Activated T-cell treated with anti-CD3 and anti-CD28 coated beads, Interleukin-2, amount 50 U/mL, for 24 hours (primary cell): ENCODE measurements around the gene OR2AG2.

Source experiments
- DNase-seq: peaks from one replicate; pipeline ENCODE4 v3.0.0-alpha.2; 2020
- H3K27ac Mint-ChIP-seq: 2 replicates; pipeline ENCODE4 v1.8.0; 2020; ENCODE audit warnings: mild to moderate bottlenecking, mixed read lengths
- H3K27me3 Mint-ChIP-seq: 2 replicates; pipeline ENCODE4 v1.8.0; 2020; ENCODE audit warnings: mixed read lengths
- H3K36me3 Mint-ChIP-seq: 2 replicates; pipeline ENCODE4 v1.8.0; 2020; ENCODE audit warnings: low read depth, mixed read lengths
- H3K4me1 Mint-ChIP-seq: 2 replicates; pipeline ENCODE4 v1.8.0; 2020; ENCODE audit warnings: low read depth, mixed read lengths
- H3K4me3 Mint-ChIP-seq: 2 replicates; pipeline ENCODE4 v1.8.0; 2020; ENCODE audit warnings: mild to moderate bottlenecking, moderate library complexity, mixed read lengths
- H3K9me3 Mint-ChIP-seq: 2 replicates; pipeline ENCODE4 v1.8.0; 2020; ENCODE audit warnings: mixed read lengths

OR2AG2 gene

GRCh38 chr11:6727971-6728760 is 43.6 kb downstream of the OR2AG2 start:
- no peak overlapping the region for H3K4me3 Mint-ChIP-seq

DNA sequence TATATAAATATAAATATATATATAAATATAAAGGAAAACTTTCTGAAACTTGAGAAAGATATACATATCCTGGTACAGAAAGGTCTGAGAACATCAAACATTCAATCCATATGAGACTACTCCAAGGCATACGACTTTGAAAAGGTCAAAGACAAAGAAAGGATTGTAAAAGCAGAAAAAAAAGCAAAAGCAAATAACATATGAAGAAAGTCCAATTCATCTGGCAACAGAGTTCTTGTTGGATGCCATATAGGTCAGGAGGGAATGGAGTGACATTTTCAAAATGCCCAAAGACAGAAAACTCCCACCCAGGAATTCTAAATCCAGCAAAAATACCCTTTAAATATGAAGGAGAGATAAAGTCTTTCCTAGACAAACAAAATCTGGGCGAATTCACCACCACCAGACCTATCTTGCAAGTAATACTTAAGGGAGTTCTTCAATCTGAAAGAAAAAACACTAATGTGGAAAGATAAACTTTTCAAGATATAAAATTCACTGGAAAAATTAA is 46.3 kb downstream of the OR2AG2 start:
- Mint-ChIP-seq H3K4me3 (no peak overlapping the region), H3K9me3 (peaks cover 10% of the 10 kb centered on the region), H3K36me3 (peaks cover 80% of the 10 kb centered on the region), H3K27ac (no peak overlapping the region), H3K27me3 (no peaks in the 10 kb centered on the region), H3K4me1 (peaks cover 84% of the 10 kb centered on the region)
- no peak for DNase-seq

More at GRCh38 chr11:6727971-6728760, 43.6 kb downstream of the OR2AG2 start:
- Mint-ChIP-seq H3K27ac (peak overlapping the region; percentile 77), H3K4me1 (peaks cover 75% of the 10 kb centered on the region), H3K9me3 (peaks cover 12% of the 10 kb centered on the region), H3K27me3 (no peaks in the 10 kb centered on the region), H3K36me3 (peaks cover 69% of the 10 kb centered on the region)
- DNase-seq: no peak

DNA sequence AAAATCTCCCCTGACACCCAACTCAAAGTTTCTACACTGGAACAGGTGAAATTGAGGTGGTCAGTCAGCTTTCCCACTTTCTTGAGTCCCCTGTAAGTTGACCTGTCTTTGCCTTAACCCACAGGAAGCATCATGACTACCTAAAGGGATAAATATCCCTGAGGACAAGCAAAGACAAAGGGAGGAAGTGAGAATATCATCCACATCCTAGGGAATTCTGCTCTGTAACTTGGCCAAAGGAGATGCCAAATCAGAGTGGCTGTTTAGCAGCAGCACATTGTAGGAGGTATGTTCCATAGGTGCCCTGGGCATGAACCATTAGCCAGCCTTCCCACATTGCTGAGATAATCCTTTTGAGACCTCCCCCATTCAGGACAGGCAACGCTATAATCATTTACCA is 47.8 kb downstream of the OR2AG2 start:
- no peak for DNase-seq
- Mint-ChIP-seq H3K9me3 (peaks cover 15% of the 10 kb centered on the region), H3K36me3 (peaks cover 85% of the 10 kb centered on the region), H3K4me3 (no peak overlapping the region), H3K27ac (no peak overlapping the region), H3K27me3 (no peaks in the 10 kb centered on the region), H3K4me1 (peaks cover 87% of the 10 kb centered on the region)

- Mint-ChIP-seq H3K36me3 (peaks cover 85% of the 10 kb centered on the region), H3K9me3 (peaks cover 20% of the 10 kb centered on the region), H3K27ac (peak overlapping the region; percentile 57), H3K4me3 (no peak overlapping the region), H3K27me3 (no peaks in the 10 kb centered on the region), H3K4me1 (peaks cover 83% of the 10 kb centered on the region)
- no peak for DNase-seq
Measured at GRCh38 chr11:6721343-6721742, 50.4 kb downstream of the OR2AG2 start.

DNA sequence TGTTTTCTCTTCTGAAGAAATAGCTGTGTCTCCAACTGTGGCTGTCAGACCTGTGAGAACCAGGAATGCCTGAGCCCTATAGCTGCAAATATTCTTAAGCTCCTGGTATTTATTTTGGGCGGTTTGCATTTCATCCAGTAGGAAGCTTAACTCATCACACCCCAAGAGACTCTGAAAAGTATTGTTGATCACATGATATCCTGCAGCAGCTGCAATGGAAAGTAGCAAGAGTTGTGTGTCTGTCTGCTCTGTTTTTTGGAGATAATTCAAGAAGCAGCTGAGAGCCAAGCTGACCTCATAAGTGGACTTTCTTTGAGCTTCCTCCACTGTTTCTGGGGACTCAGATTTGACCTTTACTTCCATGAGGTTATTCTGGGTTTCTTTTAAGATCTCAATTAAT is 52.2 kb downstream of the OR2AG2 start:
- no peak overlapping the region for H3K4me3 Mint-ChIP-seq
- H3K36me3 Mint-ChIP-seq: peaks cover 88% of the 10 kb centered on the region
- H3K27ac Mint-ChIP-seq: no peak overlapping the region
- H3K27me3 Mint-ChIP-seq: no peaks in the 10 kb centered on the region
- no peak for DNase-seq
- peaks cover 80% of the 10 kb centered on the region for H3K4me1 Mint-ChIP-seq
- peaks cover 30% of the 10 kb centered on the region for H3K9me3 Mint-ChIP-seq

- no peak overlapping the region for H3K27ac Mint-ChIP-seq
- DNase-seq: no peak
- no peak overlapping the region for H3K4me3 Mint-ChIP-seq
- H3K36me3 Mint-ChIP-seq: peaks cover 82% of the 10 kb centered on the region
- peaks cover 30% of the 10 kb centered on the region for H3K9me3 Mint-ChIP-seq
- peaks cover 65% of the 10 kb centered on the region for H3K4me1 Mint-ChIP-seq
- H3K27me3 Mint-ChIP-seq: no peaks in the 10 kb centered on the region
Measured at GRCh38 chr11:6717426-6717825, 54.4 kb downstream of the OR2AG2 start.
